Natural killer cell treated with Interleukin-12 subunit alpha and Interleukin-12 subunit beta and Interleukin-15 and Interleukin-18, amount 100 ng/mL, for 72 hours (primary cell): ENCODE results near the gene TBC1D17. TPM values are rescaled to one million over a fixed set of nuclear protein-coding genes. Genes with fewer than 3 reads are reported as not detected.
"Not testable (repeated sequence)": the region's sequence is repeated elsewhere in the genome, so short reads cannot be mapped to it uniquely, and the experiment has no call there.

Experiments used
- ATAC-seq, 2 donors: fragments of 150-1000 bp; cut with Tn5 transposase in 1 of 2; sonication (Bioruptor Pico), chemical (Tn5 transposase) in 1 of 2; 2 replicates each; pipeline ENCODE4 v1.10.0; 2021
- DNase-seq: peaks from one replicate; pipeline ENCODE4 v3.0.0; 2022; ENCODE audit warnings: low spot score
- H3K27ac Mint-ChIP-seq, 2 donors: 1 replicate in 1 of 2; 2 replicates in 1 of 2; pipeline ENCODE4 v1.8.0; 2022; ENCODE audit warnings: mixed read lengths in 2 of 2, mild to moderate bottlenecking in 1 of 2, moderate library complexity in 1 of 2
- H3K27me3 Mint-ChIP-seq, 2 donors: 1 replicate in 1 of 2; 2 replicates in 1 of 2; pipeline ENCODE4 v1.8.0; 2022; ENCODE audit warnings: mixed read lengths in 2 of 2
- H3K36me3 Mint-ChIP-seq: one replicate; pipeline ENCODE4 v1.8.0; 2022; ENCODE audit warnings: mixed read lengths
- H3K4me1 Mint-ChIP-seq, 2 donors: 1 replicate in 1 of 2; 2 replicates in 1 of 2; pipeline ENCODE4 v1.8.0; 2022; ENCODE audit warnings: low read depth in 2 of 2, mixed read lengths in 2 of 2, mild to moderate bottlenecking in 1 of 2
- H3K4me3 Mint-ChIP-seq: one replicate; pipeline ENCODE4 v1.8.0; 2022; ENCODE audit warnings: mixed read lengths
- H3K9me3 Mint-ChIP-seq: 2 replicates; pipeline ENCODE4 v1.8.0; 2022; ENCODE audit warnings: mixed read lengths
- total RNA-seq, 2 donors: library from RNA; stranded (reverse); gene quantifications; one replicate each; pipeline ENCODE4 v1.2.3, GENCODE V29; 2022

The TBC1D17 gene
- total RNA-seq, 2 donors from 2014 or later: 26.0 to 34.0 TPM

GRCh38 chr19:49912965-49913685, 35.6 kb downstream of the TBC1D17 start:
- H3K4me3 Mint-ChIP-seq: no peak overlapping the region
- peaks cover 32 to 42% of the 10 kb centered on the region in 2 donors for H3K4me1 Mint-ChIP-seq
- ATAC-seq (peak in 1 of 2 donors; percentile 7), DNase-seq (no peak)
- no peaks in the 10 kb centered on the region for H3K9me3 Mint-ChIP-seq
- H3K27me3 Mint-ChIP-seq: no peaks in the 10 kb centered on the region
- peaks cover 6% of the 10 kb centered on the region for H3K36me3 Mint-ChIP-seq
- peak overlapping the region; percentile 47 to 81 for H3K27ac Mint-ChIP-seq

GRCh38 chr19:49913720-49914119, 36.2 kb downstream of the TBC1D17 start:
- Mint-ChIP-seq H3K4me3 (no peak overlapping the region), H3K27ac (peak overlapping the region; percentile 37 to 47), H3K9me3 (no peaks in the 10 kb centered on the region), H3K36me3 (peaks cover 6% of the 10 kb centered on the region), H3K4me1 (peaks cover 37 to 42% of the 10 kb centered on the region in 2 donors), H3K27me3 (no peaks in the 10 kb centered on the region)
- ATAC-seq (no peak), DNase-seq (no peak)

- H3K4me1 Mint-ChIP-seq: peaks cover 41 to 44% of the 10 kb centered on the region in 2 donors
- no peak for ATAC-seq
These were observed 37.8 kb downstream of the TBC1D17 start for GRCh38 chr19:49915271-49915670.

GRCh38 chr19:49916839-49917733, 39.6 kb downstream of the TBC1D17 start:
- Mint-ChIP-seq H3K4me3 (no peak overlapping the region), H3K36me3 (peaks cover 6% of the 10 kb centered on the region), H3K9me3 (no peaks in the 10 kb centered on the region), H3K4me1 (peaks cover 42 to 47% of the 10 kb centered on the region in 2 donors), H3K27me3 (no peaks in the 10 kb centered on the region), H3K27ac (peak overlapping the region in 1 of 2 donors; percentile 57)
- DNase-seq: no peak
- ATAC-seq: no peak

More at GRCh38 chr19:49915271-49915670, 37.8 kb downstream of the TBC1D17 start:
- Mint-ChIP-seq H3K27ac (peak overlapping the region in 1 of 2 donors; percentile 32), H3K27me3 (no peaks in the 10 kb centered on the region), H3K36me3 (peaks cover 6% of the 10 kb centered on the region), H3K4me3 (no peak overlapping the region), H3K9me3 (no peaks in the 10 kb centered on the region)
- no peak for DNase-seq

- Mint-ChIP-seq H3K27me3 (no peaks in the 10 kb centered on the region), H3K27ac (peak overlapping the region in 1 of 2 donors; percentile 60), H3K4me3 (no peak overlapping the region), H3K36me3 (peaks cover 6% of the 10 kb centered on the region), H3K9me3 (no peaks in the 10 kb centered on the region), H3K4me1 (peaks cover 38 to 46% of the 10 kb centered on the region in 2 donors)
- ATAC-seq (no peak), DNase-seq (no peak)
These were observed 40.6 kb downstream of the TBC1D17 start for GRCh38 chr19:49918089-49918488.

GRCh38 chr19:49920624-49921363, 43.3 kb downstream of the TBC1D17 start:
- ATAC-seq: no peak
- H3K4me3 Mint-ChIP-seq: no peak overlapping the region
- DNase-seq: peak; percentile 42
- peaks cover 4% of the 10 kb centered on the region for H3K36me3 Mint-ChIP-seq
- peak overlapping the region; percentile 48 to 81 for H3K27ac Mint-ChIP-seq
- H3K4me1 Mint-ChIP-seq: peaks cover 29 to 39% of the 10 kb centered on the region in 2 donors
- H3K27me3 Mint-ChIP-seq: no peaks in the 10 kb centered on the region
- no peaks in the 10 kb centered on the region for H3K9me3 Mint-ChIP-seq

GRCh38 chr19:49921871-49922795, 44.6 kb downstream of the TBC1D17 start:
- Mint-ChIP-seq H3K36me3 (peaks cover 4% of the 10 kb centered on the region), H3K4me1 (peaks cover 29 to 40% of the 10 kb centered on the region in 2 donors)

GRCh38 chr19:49923055-49924003, 45.8 kb downstream of the TBC1D17 start:
- DNase-seq: peak; percentile 45
- no peak for ATAC-seq
- no peaks in the 10 kb centered on the region for H3K9me3 Mint-ChIP-seq
- H3K36me3 Mint-ChIP-seq: peaks cover 13% of the 10 kb centered on the region
- H3K27me3 Mint-ChIP-seq: no peaks in the 10 kb centered on the region
- H3K4me3 Mint-ChIP-seq: no peak overlapping the region
- H3K4me1 Mint-ChIP-seq: peaks cover 37 to 47% of the 10 kb centered on the region in 2 donors
- H3K27ac Mint-ChIP-seq: no peak overlapping the region

More at GRCh38 chr19:49921871-49922795, 44.6 kb downstream of the TBC1D17 start:
- ATAC-seq (peak; percentile 82 to 83), DNase-seq (peak; percentile 60)
- H3K9me3 Mint-ChIP-seq: no peaks in the 10 kb centered on the region
- H3K27me3 Mint-ChIP-seq: no peaks in the 10 kb centered on the region
- H3K27ac Mint-ChIP-seq: peak overlapping the region; percentile 48 to 81
- H3K4me3 Mint-ChIP-seq: peak overlapping the region; percentile 62

GRCh38 chr19:49924004-49924880, 46.7 kb downstream of the TBC1D17 start:
- no peak for ATAC-seq
- Mint-ChIP-seq H3K27me3 (no peaks in the 10 kb centered on the region), H3K9me3 (no peaks in the 10 kb centered on the region), H3K4me3 (no peak overlapping the region), H3K27ac (no peak overlapping the region), H3K36me3 (peaks cover 22% of the 10 kb centered on the region), H3K4me1 (peaks cover 45 to 50% of the 10 kb centered on the region in 2 donors)
- peak; percentile 62 for DNase-seq

GRCh38 chr19:49924881-49925210, 47.3 kb downstream of the TBC1D17 start:
- Mint-ChIP-seq H3K36me3 (peaks cover 24% of the 10 kb centered on the region), H3K4me1 (peaks cover 51 to 53% of the 10 kb centered on the region in 2 donors)
- not testable (repeated sequence) for H3K27ac Mint-ChIP-seq, DNase-seq, ATAC-seq, H3K4me3 Mint-ChIP-seq, H3K9me3 Mint-ChIP-seq, H3K27me3 Mint-ChIP-seq

GRCh38 chr19:49925486-49925885, 48.0 kb downstream of the TBC1D17 start:
- ATAC-seq: no peak
- peak; percentile 2 for DNase-seq
- Mint-ChIP-seq H3K9me3 (no peaks in the 10 kb centered on the region), H3K27ac (no peak overlapping the region), H3K36me3 (peaks cover 24% of the 10 kb centered on the region), H3K27me3 (no peaks in the 10 kb centered on the region), H3K4me3 (no peak overlapping the region), H3K4me1 (peaks cover 53 to 56% of the 10 kb centered on the region in 2 donors)
